Globus pallidus (tissue), 1 donor: Measurements from ENCODE around the gene GALNT18.

ENCODE experiments used
- DNase-seq: peaks from one replicate; pipeline ENCODE4 v3.0.0-alpha.2; 2015; ENCODE audit warnings: low spot score

GALNT18 gene

DNA sequence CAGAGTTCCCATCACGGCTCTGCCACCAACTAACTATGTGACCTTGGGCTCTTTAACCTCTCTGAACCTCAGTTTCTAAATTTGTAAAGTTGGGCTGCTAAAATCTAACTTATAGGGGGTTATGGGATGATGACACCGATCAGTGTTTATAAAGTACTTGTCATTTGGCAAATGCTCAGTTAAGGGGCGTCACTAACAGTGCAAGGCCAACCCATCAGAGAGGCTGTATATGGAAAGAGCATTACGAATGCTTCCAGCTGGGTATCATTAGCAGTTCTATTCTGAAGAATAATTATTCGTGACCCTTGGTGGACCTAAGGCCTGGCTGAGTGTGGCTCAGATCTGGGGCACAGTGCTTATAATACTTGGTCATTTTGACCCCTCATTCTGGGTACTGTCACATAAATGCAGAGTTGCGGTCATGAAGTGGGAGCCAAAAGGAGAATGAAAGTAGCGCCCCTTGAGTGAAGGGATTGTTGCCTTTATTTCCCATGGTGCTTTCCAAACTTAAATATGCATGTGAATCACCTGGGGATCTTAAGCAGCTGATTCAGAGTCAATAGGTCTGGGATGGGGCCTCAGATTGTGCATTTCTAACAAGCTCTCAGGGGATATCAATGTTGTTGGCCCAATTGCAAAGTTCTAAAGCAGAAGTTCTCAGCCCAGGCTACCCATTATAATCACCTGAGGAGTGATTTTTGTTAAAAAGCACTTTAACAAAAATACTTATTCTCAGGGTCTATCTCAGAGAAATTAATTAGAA, 384.6 kb downstream of the GALNT18 start:
- DNase-seq: no peak

DNA sequence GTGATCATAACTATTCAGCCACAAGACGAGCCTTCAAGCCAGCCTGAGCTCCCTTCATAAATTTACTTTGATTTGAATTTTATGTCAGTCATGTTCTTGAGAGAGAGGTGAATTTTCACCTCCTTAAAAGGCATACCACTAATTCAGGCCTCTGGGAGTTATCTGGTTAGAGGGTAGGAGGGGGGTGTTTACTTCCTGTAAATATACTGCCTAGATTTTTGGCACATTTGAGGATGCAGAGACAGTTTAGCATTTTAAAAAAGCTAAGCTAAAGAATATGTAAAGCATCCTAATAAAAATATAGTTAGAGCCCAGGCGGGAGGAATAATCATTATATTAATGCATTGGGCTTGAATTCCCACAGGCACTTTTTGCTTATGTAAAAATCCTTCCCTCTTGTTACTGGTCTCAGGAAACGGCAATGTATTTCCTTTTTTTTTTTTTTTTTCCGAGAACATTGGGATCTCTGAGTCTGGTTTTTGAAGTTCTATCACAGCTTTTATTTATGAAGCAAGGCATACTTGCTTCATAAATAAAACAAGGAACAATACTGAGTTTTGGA, 385.2 kb downstream of the GALNT18 start:
- no peak for DNase-seq

DNA sequence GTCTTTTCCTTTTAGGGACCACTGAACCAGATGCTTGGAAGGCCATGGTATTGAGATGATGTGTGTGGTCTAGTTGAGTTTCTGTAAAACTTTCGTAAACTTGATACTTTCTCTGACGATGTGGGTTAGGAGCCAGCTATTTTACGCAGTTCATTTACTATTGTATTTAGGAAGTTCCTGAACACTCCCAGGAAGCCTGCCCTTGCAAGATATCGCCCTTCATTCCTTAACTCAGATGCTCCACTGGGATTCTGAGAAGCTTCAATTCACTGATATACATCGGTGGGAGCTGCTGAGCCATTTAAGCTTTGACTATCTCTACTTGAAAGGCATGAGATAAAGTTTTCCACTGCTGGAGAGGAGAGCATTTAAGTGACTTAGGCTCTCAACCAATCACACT, 390.0 kb downstream of the GALNT18 start:
- no peak for DNase-seq

DNA sequence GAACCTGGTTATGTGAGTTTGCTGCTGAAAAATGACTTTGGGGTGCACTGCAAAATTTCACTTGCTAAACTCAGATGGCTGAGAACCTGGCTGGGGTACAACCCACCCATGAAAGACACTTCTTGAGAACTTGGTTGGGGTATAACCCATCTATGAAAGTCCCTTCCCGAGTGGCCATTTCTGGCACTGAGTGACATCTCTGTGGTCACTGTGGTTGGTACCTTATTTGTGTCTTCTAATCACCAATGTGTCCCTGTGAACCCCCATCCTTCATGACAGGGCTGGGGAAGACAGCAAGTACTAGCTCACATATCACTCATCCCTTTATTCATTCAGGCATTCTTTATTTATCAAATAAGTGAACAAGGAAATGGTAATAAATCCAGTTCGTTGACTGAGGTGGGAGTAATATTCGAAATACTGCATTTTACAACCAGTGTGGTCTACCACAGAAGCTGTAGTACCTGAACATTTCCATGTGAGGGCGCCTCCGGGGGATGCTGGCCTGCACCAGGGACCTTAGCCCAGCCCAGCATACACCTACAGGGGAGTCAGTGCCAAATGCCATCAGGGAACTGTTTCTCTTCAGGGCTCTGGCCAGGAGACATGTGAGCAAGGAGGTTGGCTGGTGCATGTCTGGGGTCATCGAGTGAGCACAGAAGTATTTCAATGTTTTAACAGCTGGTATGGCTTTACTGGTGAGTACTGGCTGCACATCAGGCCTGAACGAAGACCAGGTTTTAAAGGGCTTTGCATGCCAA, 390.8 kb downstream of the GALNT18 start:
- no peak for DNase-seq

GRCh38 chr11:11230087-11230486, 391.7 kb downstream of the GALNT18 start:
- DNase-seq: no peak

DNA sequence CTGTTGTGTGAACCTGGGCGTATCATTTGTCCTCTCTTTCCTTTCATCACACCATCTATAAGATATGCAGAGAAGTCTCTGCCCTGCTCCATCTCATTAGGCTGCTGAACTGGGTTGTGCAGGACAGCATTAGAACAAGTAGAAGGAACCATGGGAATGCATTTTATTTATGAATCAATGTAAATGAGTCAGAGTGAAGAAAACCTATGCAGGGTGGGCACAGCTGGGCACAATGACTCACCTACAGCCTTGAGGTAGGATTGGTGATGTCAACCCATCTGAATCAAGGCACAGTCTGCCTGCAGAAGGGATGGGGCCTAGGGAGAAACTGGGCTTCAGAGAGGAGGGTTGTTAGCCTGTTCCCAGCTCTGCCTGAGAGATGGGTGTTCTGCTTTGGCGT, 392.2 kb downstream of the GALNT18 start:
- DNase-seq: no peak

DNA sequence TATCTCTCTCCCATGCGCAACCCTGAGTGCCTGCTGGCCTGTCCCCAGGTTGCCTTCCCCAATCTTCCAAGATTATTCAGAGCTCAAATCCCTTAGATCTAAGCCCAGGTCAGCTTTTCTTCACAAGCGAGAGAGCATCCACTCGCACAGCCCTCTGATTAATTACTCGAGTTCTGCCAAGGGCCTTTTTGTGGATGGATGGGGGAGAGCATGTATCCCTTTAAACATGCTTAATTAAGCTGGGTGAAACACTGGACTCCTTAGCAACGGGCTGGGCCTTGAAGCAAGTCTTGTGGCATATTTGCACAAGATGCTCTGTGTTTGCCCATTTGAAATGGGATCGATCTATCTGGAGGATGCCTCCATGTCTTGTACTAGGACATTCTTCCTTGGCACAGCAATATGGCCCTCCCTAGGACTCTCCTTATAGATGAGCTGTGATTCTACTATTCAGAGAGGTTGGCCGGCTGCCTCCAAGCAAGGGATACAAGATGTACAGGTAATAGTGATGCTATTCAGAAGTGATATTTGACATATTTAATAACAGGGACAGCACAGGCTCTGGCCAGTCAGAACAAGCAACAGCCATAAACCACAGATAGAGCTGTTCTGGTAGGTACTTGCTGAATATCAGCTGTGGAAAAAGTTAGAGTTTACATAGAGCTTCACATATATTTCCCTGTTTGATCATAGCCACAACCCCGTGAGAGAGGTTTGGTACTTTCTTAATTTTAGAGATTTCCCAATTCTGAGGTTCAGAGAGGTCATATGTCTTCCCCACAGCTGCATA, 394.3 kb downstream of the GALNT18 start:
- DNase-seq: no peak
